ENCODE data around the gene DRD2. TPM values are rescaled to one million over a fixed set of nuclear protein-coding genes. Genes with fewer than 3 reads are reported as not detected.

The DRD2 gene
- total and polyA plus RNA-seq, 9 donors = 0.07 to 0.32 (median 0.15) TPM; not detected in 2

GRCh38 chr11:113468726-113469345, 6.4 kb downstream of the DRD2 start:
- Histone ChIP-seq H3K4me1 (ENCODE audit: control insufficient read depth, insufficient read depth, low read length) (no peaks in the 10 kb centered on the region), H3K4me3 (ENCODE audit: low read length) (no peak overlapping the region), H3K36me3 (ENCODE audit: control insufficient read depth, insufficient read depth, low read length) (no peaks in the 10 kb centered on the region), H3K27ac (ENCODE audit: low read length) (no peak overlapping the region), H3K27me3 (ENCODE audit: control insufficient read depth, insufficient read depth, low read length) (peaks cover 8% of the 10 kb centered on the region), H3K9me3 (replicated peaks; ENCODE audit: control insufficient read depth, low read depth, low read length) (no peaks in the 10 kb centered on the region)
- 50% methylated on average over 4 of the region's 8 CpGs for WGBS (ENCODE audit: insufficient coverage)
- DNase-seq = no peak

DNA sequence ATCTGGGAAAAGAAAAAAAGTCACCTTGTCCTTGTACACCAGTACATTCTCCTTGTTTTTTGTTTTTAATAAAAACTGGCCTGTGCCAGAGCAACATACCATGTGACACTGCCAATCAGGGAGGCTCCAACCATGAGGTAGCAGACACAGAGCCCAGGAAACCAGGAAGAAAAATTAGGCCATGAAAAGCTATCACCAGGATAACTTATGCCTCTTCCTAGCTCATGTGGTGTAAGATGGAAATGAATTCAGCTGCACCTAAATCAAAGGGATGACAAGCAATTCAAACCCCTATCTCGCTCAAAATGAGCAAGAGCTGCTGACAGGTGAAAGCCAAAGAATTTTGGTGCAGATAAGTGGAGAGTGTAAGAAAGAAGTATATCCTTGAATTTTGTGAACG, 7.7 kb downstream of the DRD2 start:
- 60% methylated on average over 1 of the region's 2 CpGs for WGBS (ENCODE audit: insufficient coverage)
- DNase-seq = no peak
- Histone ChIP-seq H3K9me3 (replicated peaks; ENCODE audit: control insufficient read depth, low read depth, low read length) (no peaks in the 10 kb centered on the region), H3K4me1 (ENCODE audit: control insufficient read depth, insufficient read depth, low read length) (no peaks in the 10 kb centered on the region), H3K4me3 (ENCODE audit: low read length) (no peak overlapping the region), H3K27ac (ENCODE audit: low read length) (no peak overlapping the region), H3K27me3 (ENCODE audit: control insufficient read depth, insufficient read depth, low read length) (peaks cover 2% of the 10 kb centered on the region), H3K36me3 (ENCODE audit: control insufficient read depth, insufficient read depth, low read length) (no peaks in the 10 kb centered on the region)

DNA sequence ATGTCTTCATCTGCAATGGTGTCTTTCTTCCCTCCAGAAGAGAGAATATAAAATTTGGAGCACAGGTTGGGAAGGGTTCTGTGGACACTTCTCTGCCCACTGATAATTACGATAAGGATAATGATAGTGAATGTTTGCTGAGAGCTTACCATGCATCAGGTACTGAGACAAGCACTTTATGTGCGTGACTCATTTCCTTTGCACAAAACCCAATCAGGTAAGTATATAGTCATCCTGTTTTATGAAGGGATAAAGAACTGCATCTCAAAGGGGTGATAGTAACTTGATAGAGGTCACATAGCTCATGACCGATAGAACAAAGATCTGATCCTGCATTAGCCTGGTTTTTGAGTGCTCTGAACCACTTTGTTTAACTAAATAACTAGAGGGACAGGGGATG, 9.4 kb downstream of the DRD2 start:
- Histone ChIP-seq H3K9me3 (replicated peaks; ENCODE audit: control insufficient read depth, low read depth, low read length) (no peaks in the 10 kb centered on the region), H3K27me3 (ENCODE audit: control insufficient read depth, insufficient read depth, low read length) (peaks cover 2% of the 10 kb centered on the region), H3K36me3 (ENCODE audit: control insufficient read depth, insufficient read depth, low read length) (no peaks in the 10 kb centered on the region), H3K4me1 (ENCODE audit: control insufficient read depth, insufficient read depth, low read length) (no peaks in the 10 kb centered on the region), H3K4me3 (ENCODE audit: low read length) (no peak overlapping the region), H3K27ac (ENCODE audit: low read length) (no peak overlapping the region)
- DNase-seq = no peak
- WGBS (ENCODE audit: insufficient coverage) = 100% methylated on average over 1 of the region's 3 CpGs

- no peaks in the 10 kb centered on the region for H3K9me3 ChIP-seq (replicated peaks; ENCODE audit: control insufficient read depth, low read depth, low read length)
- H3K4me3 ChIP-seq (ENCODE audit: low read length) = no peak overlapping the region
- no peaks in the 10 kb centered on the region for H3K4me1 ChIP-seq (ENCODE audit: control insufficient read depth, insufficient read depth, low read length)
- 67% methylated on average over 2 of the region's 2 CpGs for whole genome bisulfite sequencing (ENCODE audit: insufficient coverage)
- H3K27me3 ChIP-seq (ENCODE audit: control insufficient read depth, insufficient read depth, low read length) = peaks cover 5% of the 10 kb centered on the region
- no peaks in the 10 kb centered on the region for H3K36me3 ChIP-seq (ENCODE audit: control insufficient read depth, insufficient read depth, low read length)
- H3K27ac ChIP-seq (ENCODE audit: low read length) = no peak overlapping the region
- no peak for DNase-seq
Measured at GRCh38 chr11:113464416-113464815, 10.8 kb downstream of the DRD2 start.

- Histone ChIP-seq H3K36me3 (ENCODE audit: control insufficient read depth, insufficient read depth, low read length) (no peaks in the 10 kb centered on the region), H3K4me1 (ENCODE audit: control insufficient read depth, insufficient read depth, low read length) (no peaks in the 10 kb centered on the region), H3K4me3 (ENCODE audit: low read length) (no peak overlapping the region), H3K9me3 (replicated peaks; ENCODE audit: control insufficient read depth, low read depth, low read length) (no peaks in the 10 kb centered on the region), H3K27ac (ENCODE audit: low read length) (no peak overlapping the region), H3K27me3 (ENCODE audit: control insufficient read depth, insufficient read depth, low read length) (peaks cover 5% of the 10 kb centered on the region)
- DNase-seq = no peak
- no CpG with 5 or more reads among the region's 5 CpGs for WGBS (ENCODE audit: insufficient coverage)
Measured at GRCh38 chr11:113462830-113463229, 12.4 kb downstream of the DRD2 start.

DNA sequence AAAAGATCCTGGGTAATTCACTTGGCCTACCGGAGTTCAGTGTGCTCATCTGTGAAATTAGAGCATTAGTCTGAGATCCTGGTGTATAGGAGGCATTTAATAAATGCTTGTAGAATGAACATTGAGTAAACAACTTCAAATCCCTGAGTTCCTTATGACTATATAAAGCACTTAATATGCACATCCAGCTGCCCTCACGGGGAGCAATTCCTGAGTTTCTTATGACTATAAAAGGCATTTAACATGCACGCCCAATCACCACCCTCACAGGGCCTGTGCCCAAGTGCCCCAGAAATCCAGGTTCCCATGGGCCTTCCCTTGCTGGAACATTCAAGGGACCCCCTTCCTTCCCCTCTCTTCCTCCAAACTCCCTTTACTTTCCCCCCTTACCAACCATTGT, 13.6 kb downstream of the DRD2 start:
- Histone ChIP-seq H3K4me3 (ENCODE audit: low read length) (no peak overlapping the region), H3K27me3 (ENCODE audit: control insufficient read depth, insufficient read depth, low read length) (peaks cover 7% of the 10 kb centered on the region), H3K36me3 (ENCODE audit: control insufficient read depth, insufficient read depth, low read length) (no peaks in the 10 kb centered on the region), H3K9me3 (replicated peaks; ENCODE audit: control insufficient read depth, low read depth, low read length) (no peaks in the 10 kb centered on the region), H3K4me1 (ENCODE audit: control insufficient read depth, insufficient read depth, low read length) (no peaks in the 10 kb centered on the region), H3K27ac (ENCODE audit: low read length) (no peak overlapping the region)
- WGBS (ENCODE audit: insufficient coverage) = 71% methylated on average over 2 of the region's 3 CpGs
- DNase-seq = no peak

GRCh38 chr11:113460469-113460868, 14.7 kb downstream of the DRD2 start:
- Histone ChIP-seq H3K4me1 (ENCODE audit: control insufficient read depth, insufficient read depth, low read length) (no peaks in the 10 kb centered on the region), H3K4me3 (ENCODE audit: low read length) (no peak overlapping the region), H3K36me3 (ENCODE audit: control insufficient read depth, insufficient read depth, low read length) (no peaks in the 10 kb centered on the region), H3K9me3 (replicated peaks; ENCODE audit: control insufficient read depth, low read depth, low read length) (no peaks in the 10 kb centered on the region), H3K27ac (ENCODE audit: low read length) (no peak overlapping the region), H3K27me3 (ENCODE audit: control insufficient read depth, insufficient read depth, low read length) (peaks cover 7% of the 10 kb centered on the region)
- DNase-seq = no peak
- WGBS (ENCODE audit: insufficient coverage) = 41% methylated on average over 3 of the region's 3 CpGs

- no peak for DNase-seq
- Histone ChIP-seq H3K36me3 (ENCODE audit: control insufficient read depth, insufficient read depth, low read length) (no peaks in the 10 kb centered on the region), H3K4me3 (ENCODE audit: low read length) (no peak overlapping the region), H3K27ac (ENCODE audit: low read length) (no peak overlapping the region), H3K27me3 (ENCODE audit: control insufficient read depth, insufficient read depth, low read length) (peaks cover 5% of the 10 kb centered on the region), H3K4me1 (ENCODE audit: control insufficient read depth, insufficient read depth, low read length) (no peaks in the 10 kb centered on the region), H3K9me3 (replicated peaks; ENCODE audit: control insufficient read depth, low read depth, low read length) (no peaks in the 10 kb centered on the region)
- WGBS (ENCODE audit: insufficient coverage) = no CpG with 5 or more reads among the region's 1 CpG
Measured at GRCh38 chr11:113458189-113458588, 17.0 kb downstream of the DRD2 start.

DNA sequence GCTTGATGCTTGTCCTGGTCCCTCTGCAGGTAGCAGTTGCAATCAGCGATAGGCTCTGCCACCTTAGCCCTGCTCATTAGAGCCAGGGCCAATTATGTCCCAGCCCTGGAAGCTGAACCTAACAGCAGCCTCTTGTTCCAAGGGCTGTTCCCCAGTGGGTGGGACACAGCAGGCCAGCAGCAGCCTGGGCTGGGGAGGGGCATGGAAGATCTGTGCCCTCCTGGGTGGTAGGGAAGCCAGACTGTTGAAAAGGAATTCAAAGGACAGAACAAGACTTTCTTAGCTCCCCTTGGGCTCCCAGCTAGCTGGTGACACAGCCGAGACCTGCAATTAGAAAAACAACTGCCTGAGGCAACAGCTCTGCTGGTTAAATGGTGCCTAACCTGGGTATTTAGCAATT, 17.4 kb downstream of the DRD2 start:
- 22% methylated on average over 1 of the region's 2 CpGs for WGBS (ENCODE audit: insufficient coverage)
- H3K4me1 ChIP-seq (ENCODE audit: control insufficient read depth, insufficient read depth, low read length) = no peaks in the 10 kb centered on the region
- no peak overlapping the region for H3K4me3 ChIP-seq (ENCODE audit: low read length)
- no peak for DNase-seq
- peaks cover 5% of the 10 kb centered on the region for H3K27me3 ChIP-seq (ENCODE audit: control insufficient read depth, insufficient read depth, low read length)
- H3K36me3 ChIP-seq (ENCODE audit: control insufficient read depth, insufficient read depth, low read length) = no peaks in the 10 kb centered on the region
- no peaks in the 10 kb centered on the region for H3K9me3 ChIP-seq (replicated peaks; ENCODE audit: control insufficient read depth, low read depth, low read length)
- H3K27ac ChIP-seq (ENCODE audit: low read length) = no peak overlapping the region

GRCh38 chr11:113454455-113454854, 20.7 kb downstream of the DRD2 start:
- no CpG with 5 or more reads among the region's 2 CpGs for WGBS (ENCODE audit: insufficient coverage)
- no peaks in the 10 kb centered on the region for H3K9me3 ChIP-seq (replicated peaks; ENCODE audit: control insufficient read depth, low read depth, low read length)
- no peaks in the 10 kb centered on the region for H3K36me3 ChIP-seq (ENCODE audit: control insufficient read depth, insufficient read depth, low read length)
- DNase-seq = no peak
- H3K4me3 ChIP-seq (ENCODE audit: low read length) = no peak overlapping the region
- no peak overlapping the region for H3K27ac ChIP-seq (ENCODE audit: low read length)
- no peaks in the 10 kb centered on the region for H3K4me1 ChIP-seq (ENCODE audit: control insufficient read depth, insufficient read depth, low read length)
- H3K27me3 ChIP-seq (ENCODE audit: control insufficient read depth, insufficient read depth, low read length) = peaks cover 2% of the 10 kb centered on the region

GRCh38 chr11:113449743-113450142, 25.5 kb downstream of the DRD2 start:
- H3K4me3 ChIP-seq (ENCODE audit: low read length) = no peak overlapping the region
- 56% methylated on average over 2 of the region's 6 CpGs for WGBS (ENCODE audit: insufficient coverage)
- no peaks in the 10 kb centered on the region for H3K36me3 ChIP-seq (ENCODE audit: control insufficient read depth, insufficient read depth, low read length)
- H3K27me3 ChIP-seq (ENCODE audit: control insufficient read depth, insufficient read depth, low read length) = peaks cover 8% of the 10 kb centered on the region
- H3K27ac ChIP-seq (ENCODE audit: low read length) = no peak overlapping the region
- no peaks in the 10 kb centered on the region for H3K4me1 ChIP-seq (ENCODE audit: control insufficient read depth, insufficient read depth, low read length)
- no peaks in the 10 kb centered on the region for H3K9me3 ChIP-seq (replicated peaks; ENCODE audit: control insufficient read depth, low read depth, low read length)
- DNase-seq = no peak

All from muscle of leg (tissue), 11 donors.